Embryonic facial prominence (tissue), 1 donor: ENCODE measurements around the gene EVI5L.

Experiments
- DNase-seq: peaks from one replicate; pipeline ENCODE4 v3.0.0-alpha.2; 2016; ENCODE audit errors: extremely low spot score

EVI5L gene

DNA sequence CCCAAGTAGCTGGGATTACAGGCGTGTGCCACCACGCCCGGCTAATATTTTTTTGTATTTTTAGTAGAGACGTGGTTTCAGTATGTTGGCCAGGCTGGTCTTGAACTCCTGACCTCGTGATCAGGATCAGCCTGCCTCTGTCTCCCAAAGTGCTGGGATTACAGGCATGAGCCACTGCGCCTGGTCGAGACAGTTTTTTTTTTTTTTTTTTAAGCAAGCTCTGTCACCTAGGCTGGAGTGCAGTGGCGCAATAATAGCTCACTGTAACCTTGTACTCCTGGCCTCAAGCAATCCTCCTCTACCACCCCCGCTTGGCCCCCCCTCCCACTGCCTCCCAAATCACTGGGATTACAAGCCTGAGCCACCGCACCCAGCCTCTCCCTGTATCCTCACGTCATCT, 67.3 kb downstream of the EVI5L start:
- no peak for DNase-seq

- no peak for DNase-seq
Observed at GRCh38 chr19:7898967-7899366, 68.9 kb downstream of the EVI5L start.

DNA sequence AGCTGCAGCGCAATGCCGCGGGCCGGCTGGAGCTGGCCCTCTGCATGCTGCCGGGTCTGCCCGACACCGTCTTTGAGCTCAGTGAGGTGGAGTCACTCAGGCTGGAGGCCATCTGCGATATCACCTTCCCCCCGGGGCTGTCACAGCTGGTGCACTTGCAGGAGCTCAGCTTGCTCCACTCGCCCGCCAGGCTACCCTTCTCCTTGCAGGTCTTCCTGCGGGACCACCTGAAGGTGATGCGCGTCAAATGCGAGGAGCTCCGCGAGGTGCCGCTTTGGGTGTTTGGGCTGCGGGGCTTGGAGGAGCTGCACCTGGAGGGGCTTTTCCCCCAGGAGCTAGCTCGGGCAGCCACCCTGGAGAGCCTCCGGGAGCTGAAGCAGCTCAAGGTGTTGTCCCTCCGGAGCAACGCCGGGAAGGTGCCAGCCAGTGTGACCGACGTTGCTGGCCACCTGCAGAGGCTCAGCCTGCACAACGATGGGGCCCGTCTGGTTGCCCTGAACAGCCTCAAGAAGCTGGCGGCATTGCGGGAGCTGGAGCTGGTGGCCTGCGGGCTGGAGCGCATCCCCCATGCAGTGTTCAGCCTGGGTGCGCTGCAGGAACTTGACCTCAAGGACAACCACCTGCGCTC, 69.8 kb downstream of the EVI5L start:
- DNase-seq: no peak

DNA sequence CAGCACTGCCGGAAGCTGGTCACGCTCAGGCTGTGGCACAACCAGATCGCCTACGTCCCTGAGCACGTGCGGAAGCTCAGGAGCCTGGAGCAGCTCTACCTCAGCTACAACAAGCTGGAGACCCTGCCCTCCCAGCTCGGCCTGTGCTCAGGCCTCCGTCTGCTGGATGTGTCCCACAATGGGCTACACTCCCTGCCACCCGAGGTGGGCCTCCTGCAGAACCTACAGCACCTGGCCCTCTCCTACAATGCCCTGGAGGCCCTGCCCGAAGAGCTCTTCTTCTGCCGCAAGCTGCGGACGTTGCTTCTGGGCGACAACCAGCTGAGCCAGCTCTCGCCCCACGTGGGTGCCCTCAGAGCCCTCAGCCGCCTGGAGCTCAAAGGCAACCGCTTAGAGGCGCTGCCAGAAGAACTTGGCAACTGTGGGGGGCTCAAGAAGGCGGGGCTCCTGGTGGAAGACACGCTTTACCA, 70.4 kb downstream of the EVI5L start:
- no peak for DNase-seq

DNA sequence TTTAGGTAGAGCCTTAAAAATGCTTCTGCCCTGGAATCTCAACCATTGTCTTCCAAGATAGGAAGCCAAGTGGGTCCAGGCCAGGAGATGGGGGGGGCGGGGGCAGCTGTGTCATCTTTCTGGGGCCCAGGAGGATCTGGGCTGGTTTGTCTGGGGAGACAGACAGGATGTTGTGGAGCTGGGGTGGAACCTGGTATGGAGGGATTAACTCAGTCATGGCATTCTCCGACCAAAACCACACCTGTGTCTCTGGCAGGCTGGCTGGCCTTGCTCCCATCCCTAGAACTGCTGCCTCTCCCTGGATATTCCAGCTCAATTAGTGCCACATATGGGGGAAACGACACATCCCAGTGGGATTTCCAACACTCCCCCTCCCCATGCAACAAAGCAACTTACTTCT, 70.9 kb downstream of the EVI5L start:
- no peak for DNase-seq

DNA sequence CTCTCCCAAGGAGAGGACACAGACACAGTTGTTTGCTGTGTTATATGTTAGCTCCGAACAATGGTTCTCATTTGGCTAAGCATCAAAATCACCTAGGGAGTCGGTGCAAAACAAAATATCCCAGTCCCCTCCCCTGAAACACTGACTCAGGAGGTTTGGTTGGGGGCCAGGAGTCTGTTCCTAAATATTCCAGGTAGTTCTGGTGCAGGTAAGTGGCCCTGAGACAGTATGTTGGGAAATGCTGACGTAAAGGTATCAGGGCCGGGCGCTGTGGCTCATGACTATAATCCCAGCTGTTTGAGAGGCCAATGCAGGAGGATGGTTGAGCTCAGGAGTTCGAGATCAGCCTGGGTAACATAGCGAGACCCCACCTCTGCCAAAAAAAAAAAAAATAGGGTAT, 71.3 kb downstream of the EVI5L start:
- no peak for DNase-seq

- DNase-seq: no peak
Observed at GRCh38 chr19:7902796-7903243, 72.8 kb downstream of the EVI5L start.

GRCh38 chr19:7903244-7904073, 73.4 kb downstream of the EVI5L start, which contains the start of gene MAP2K7:
Gene MAP2K7, plus strand, starts transcription at chr19:7903877. Its CDS starts 68 bp downstream, at chr19:7903945.
- peak; percentile 100 for DNase-seq

DNA sequence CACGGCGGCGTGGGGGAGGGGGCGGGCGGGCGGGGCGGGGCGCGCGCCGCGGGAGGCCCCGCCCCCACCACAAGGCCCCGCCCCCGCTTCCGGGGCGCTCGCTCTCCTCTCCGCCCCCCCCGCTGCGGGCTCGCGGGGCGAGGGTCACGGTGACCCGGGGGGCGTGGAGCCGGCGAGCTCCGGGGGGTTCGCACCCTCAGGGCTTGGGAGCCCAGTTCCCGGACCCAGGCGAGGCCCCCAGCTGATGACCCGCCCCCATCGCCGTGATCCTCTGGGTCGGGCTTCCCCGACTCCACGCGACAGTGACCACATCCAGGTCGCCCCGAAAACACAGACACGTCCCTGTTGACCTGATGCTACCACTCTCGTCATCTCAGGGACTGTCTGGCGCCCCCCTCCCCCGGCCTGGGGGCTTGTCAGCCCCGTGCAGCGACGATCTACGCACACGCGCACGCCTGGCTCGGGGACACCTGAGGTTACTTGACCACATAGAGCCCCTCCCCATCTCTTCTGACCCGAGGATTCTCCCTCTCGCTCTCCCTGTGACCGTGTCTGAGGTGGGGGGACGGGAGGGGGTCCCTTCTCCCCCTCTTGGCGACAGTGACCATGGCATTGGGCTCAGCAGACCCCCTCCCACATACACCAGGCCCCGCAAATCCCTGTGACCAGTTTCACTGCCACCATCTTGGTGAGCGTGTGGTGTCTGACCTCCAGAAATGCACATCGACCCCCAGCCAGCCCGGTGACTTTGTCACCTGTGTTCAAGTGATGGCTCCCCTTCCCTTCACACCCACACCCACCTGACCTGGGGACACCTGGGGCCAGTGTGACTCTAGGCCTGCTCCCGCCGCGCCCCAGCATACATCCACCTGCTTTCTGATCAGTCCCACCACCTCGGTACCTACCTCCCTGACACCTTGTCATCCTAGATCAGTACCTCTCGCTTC, 74.3 kb downstream of the EVI5L start:
- no peak for DNase-seq

GRCh38 chr19:7905268-7905667, 75.2 kb downstream of the EVI5L start:
- no peak for DNase-seq

DNA sequence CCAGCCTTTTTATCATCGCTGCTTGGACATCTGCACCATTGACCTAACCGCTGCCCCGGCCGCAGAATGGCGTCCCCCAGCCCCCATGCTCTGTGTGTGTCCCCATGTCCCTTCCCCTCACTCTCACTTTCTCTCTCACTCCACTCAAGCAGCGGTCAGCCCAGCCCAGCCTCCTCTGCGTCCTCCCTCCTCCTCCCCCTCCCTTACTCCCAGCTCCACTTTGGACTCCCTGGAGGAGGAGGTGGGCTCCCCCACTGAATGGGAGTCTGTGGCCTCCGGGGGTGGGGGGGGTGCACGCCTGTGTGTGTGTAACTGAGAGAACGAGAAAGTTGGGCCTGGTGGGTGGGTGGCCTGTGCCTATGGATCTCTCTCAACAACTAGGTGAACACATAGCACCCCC, 75.8 kb downstream of the EVI5L start:
- no peak for DNase-seq

- no peak for DNase-seq
Observed at GRCh38 chr19:7907122-7907521, 77.1 kb downstream of the EVI5L start.

- no peak for DNase-seq
Observed at GRCh38 chr19:7907544-7907943, 77.5 kb downstream of the EVI5L start.

DNA sequence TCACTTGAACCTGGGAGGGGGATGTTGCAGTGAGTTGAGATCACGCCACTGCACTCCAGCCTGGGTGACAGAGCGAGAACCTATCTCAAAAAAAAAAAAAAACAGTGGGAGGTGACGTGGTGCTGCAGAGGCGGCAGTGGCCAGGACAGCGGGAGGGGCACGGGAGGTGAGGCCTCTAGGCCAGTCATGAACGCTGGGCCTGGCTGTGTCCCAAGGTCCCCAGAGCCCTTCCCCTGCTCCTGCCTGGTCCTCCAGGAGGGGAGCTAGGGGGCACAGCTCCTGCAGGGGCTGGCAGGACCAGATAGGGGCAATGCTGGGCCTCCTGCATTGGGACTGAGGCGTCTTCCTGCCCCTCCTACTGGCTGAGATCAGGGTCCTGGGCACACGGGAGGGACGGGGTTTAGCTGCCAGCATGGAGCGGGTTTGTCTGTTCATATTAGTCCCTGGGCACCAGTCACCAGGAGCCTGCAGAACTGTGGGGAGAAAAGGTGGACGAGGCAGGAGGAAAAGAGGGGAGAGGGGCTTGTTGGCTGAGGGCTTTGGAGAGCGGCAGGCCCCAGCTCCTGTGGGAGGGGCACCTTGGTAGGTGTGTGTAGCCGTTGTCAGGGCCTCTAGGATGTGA, 78.2 kb downstream of the EVI5L start:
- DNase-seq: no peak

GRCh38 chr19:7908742-7909461, 78.9 kb downstream of the EVI5L start:
- no peak for DNase-seq

DNA sequence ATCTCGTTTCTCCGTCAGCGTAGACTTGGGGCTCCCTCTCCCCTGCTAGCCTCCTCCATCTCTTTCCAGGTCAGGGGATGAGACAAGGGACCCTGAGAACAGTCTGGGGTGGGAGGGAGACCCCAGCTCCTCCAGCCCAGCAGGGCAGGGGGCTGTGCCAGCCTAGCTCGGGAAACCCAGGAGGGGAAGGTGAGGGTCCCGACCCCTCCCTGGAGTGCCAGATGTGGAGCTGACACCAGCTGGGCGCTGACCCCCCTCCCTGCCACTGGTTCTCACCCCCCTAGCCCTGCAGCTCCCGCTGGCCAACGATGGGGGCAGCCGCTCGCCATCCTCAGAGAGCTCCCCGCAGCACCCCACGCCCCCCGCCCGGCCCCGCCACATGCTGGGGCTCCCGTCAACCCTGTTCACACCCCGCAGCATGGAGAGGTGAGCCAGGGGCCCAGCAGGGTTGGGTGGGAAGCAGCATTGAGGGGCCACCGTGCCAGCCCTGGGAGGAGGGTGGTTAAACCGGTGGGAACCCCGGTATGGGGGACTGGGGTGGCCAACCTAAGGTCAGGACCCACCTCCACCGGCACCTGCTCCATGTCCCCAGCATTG, 79.6 kb downstream of the EVI5L start:
- DNase-seq: no peak

DNA sequence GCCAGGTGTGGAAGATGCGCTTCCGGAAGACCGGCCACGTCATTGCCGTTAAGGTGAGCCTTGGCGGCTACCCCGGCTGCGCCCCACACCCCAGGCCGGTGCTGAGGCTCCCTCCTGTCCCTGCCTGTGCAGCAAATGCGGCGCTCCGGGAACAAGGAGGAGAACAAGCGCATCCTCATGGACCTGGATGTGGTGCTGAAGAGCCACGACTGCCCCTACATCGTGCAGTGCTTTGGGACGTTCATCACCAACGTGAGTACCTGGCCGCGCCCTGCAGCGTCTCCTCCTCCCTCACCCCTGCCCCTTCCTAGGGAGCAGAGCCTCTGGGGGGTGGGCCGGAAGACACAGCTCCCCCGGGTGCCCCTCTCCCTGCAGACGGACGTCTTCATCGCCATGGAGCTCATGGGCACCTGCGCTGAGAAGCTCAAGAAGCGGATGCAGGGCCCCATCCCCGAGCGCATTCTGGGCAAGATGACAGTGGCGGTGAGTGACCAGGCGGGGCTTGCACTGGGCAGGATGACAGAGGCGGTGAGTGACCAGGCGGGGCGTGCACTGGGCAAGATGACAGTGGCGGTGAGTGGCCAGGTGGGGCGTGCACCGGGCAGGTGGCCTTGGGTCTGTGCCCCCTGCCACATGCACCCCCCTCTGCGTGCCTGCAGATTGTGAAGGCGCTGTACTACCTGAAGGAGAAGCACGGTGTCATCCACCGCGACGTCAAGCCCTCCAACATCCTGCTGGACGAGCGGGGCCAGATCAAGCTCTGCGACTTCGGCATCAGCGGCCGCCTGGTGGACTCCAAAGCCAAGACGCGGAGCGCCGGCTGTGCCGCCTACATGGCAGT, 80.5 kb downstream of the EVI5L start:
- no peak for DNase-seq

- DNase-seq: no peak
Observed at GRCh38 chr19:7911508-7912143, 81.6 kb downstream of the EVI5L start.

DNA sequence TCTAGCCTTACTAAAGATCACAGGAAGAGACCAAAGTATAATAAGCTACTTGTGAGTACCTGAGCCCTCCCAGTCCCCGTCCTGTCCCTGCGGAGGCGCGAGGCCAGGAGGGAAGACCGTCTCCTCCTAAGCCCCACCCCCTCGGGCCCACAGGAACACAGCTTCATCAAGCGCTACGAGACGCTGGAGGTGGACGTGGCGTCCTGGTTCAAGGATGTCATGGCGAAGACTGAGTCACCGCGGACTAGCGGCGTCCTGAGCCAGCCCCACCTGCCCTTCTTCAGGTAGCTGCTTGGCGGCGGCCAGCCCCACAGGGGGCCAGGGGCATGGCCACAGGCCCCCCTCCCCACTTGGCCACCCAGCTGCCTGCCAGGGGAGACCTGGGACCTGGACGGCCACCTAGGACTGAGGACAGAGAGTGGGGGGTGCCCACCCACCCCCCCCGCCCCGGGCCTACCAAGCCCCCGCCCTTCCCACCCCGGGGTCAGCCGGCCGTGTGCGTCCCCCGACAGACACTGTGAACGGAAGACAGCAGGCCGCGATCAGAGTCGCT, 82.2 kb downstream of the EVI5L start:
- no peak for DNase-seq
